GM19452 (cell line): Measurements from ENCODE around the gene FXR2.

Experiments used
- ATAC-seq: cut with Tn5 transposase; IDR thresholded peaks from one replicate; pipeline ENCODE4 v1.9.1; 2021; ENCODE audit not compliant: unreplicated experiment

FXR2 gene

GRCh38 chr17:7589204-7589868 lies 25.4 kb downstream of the FXR2 start:
- ATAC-seq = no peak

- ATAC-seq = no peak
Observed at GRCh38 chr17:7588553-7589203, 26.0 kb downstream of the FXR2 start.

- no peak for ATAC-seq
Observed at GRCh38 chr17:7587420-7588151, 27.1 kb downstream of the FXR2 start.

GRCh38 chr17:7586673-7587419 lies 27.9 kb downstream of the FXR2 start:
- ATAC-seq = no peak

- ATAC-seq = peak; percentile 71
Observed at GRCh38 chr17:7583253-7584109, 31.2 kb downstream of the FXR2 start, which contains the start of gene MPDU1. Gene MPDU1, plus strand, starts transcription at chr17:7583852. Its CDS starts 11 bp downstream, at chr17:7583863.

- no peak for ATAC-seq
Observed at GRCh38 chr17:7582396-7583252, 32.1 kb downstream of the FXR2 start.

- no peak for ATAC-seq
Observed at GRCh38 chr17:7580604-7581575, 33.8 kb downstream of the FXR2 start.

- no peak for ATAC-seq
Observed at GRCh38 chr17:7579834-7580603, 34.7 kb downstream of the FXR2 start.

- peak; percentile 44 for ATAC-seq
Observed at GRCh38 chr17:7579001-7579833, 35.5 kb downstream of the FXR2 start, which contains the start of gene CD68. Gene CD68, plus strand, starts transcription at chr17:7579638. Its CDS starts 40 bp downstream, at chr17:7579678.

- no peak for ATAC-seq
Observed at GRCh38 chr17:7577327-7578199, 37.1 kb downstream of the FXR2 start.

- ATAC-seq = no peak
Observed at GRCh38 chr17:7576432-7576937, 38.2 kb downstream of the FXR2 start.

GRCh38 chr17:7575959-7576358 lies 38.7 kb downstream of the FXR2 start:
- ATAC-seq = no peak

- ATAC-seq = no peak
Observed at GRCh38 chr17:7575481-7575883, 39.2 kb downstream of the FXR2 start.

- no peak for ATAC-seq
Observed at GRCh38 chr17:7574176-7574953, 40.3 kb downstream of the FXR2 start.
